Immature natural killer cell (primary cell): ENCODE measurements around the gene ZNF629. TPM values are rescaled to one million over a fixed set of nuclear protein-coding genes. Genes with fewer than 3 reads are reported as not detected.

Experiments used
- DNase-seq, 3 donors: peaks; one replicate each; pipeline ENCODE4 v3.0.0; 2022; ENCODE audit warnings: mixed read lengths in 1 of 3
- H3K27ac Mint-ChIP-seq, 6 donors: one replicate each; pipeline ENCODE4 v1.8.0; 2020; ENCODE audit warnings: mixed read lengths in 6 of 6, mild to moderate bottlenecking in 5 of 6, inconsistent platforms in 4 of 6, moderate library complexity in 3 of 6
- H3K27me3 Mint-ChIP-seq, 3 donors: one replicate each; pipeline ENCODE4 v1.8.0; 2020 to 2021; ENCODE audit warnings: low read depth in 3 of 3, mild to moderate bottlenecking in 3 of 3, mixed read lengths in 3 of 3, moderate library complexity in 3 of 3, inconsistent platforms in 1 of 3
- H3K36me3 Mint-ChIP-seq, 3 donors: one replicate each; pipeline ENCODE4 v1.8.0; 2020; ENCODE audit warnings: mixed read lengths in 3 of 3, inconsistent platforms in 2 of 3, mild to moderate bottlenecking in 2 of 3
- H3K4me1 Mint-ChIP-seq, 2 donors: one replicate each; pipeline ENCODE4 v1.8.0; 2020; ENCODE audit warnings: inconsistent platforms in 2 of 2, mild to moderate bottlenecking in 2 of 2, mixed read lengths in 2 of 2, moderate library complexity in 1 of 2
- H3K4me3 Mint-ChIP-seq, 5 donors: one replicate each; pipeline ENCODE4 v1.8.0; 2020; ENCODE audit warnings: mild to moderate bottlenecking in 5 of 5, mixed read lengths in 5 of 5, inconsistent platforms in 3 of 5, moderate library complexity in 3 of 5
- H3K9me3 Mint-ChIP-seq, 6 donors: one replicate each; pipeline ENCODE4 v1.8.0; 2020; ENCODE audit warnings: mild to moderate bottlenecking in 6 of 6, mixed read lengths in 6 of 6, inconsistent platforms in 4 of 6, moderate library complexity in 3 of 6
- polyA plus RNA-seq, 3 donors: library from polyadenylated mRNA; unstranded; fragments of 300-500 nt; fragmentation: Illumina TruSeq; gene quantifications; one replicate each; pipeline ENCODE4 v1.2.3, GENCODE V29; 2021

Gene ZNF629
- polyA plus RNA-seq, 3 donors from 2014 or later, result 0.09 to 1.1 (median 0.16) TPM

- Mint-ChIP-seq H3K9me3 (no peaks in the 10 kb centered on the region), H3K27ac (no peak overlapping the region), H3K4me1 (peaks cover 11 to 13% of the 10 kb centered on the region in 2 donors), H3K36me3 (peaks cover 0 to 8% (median 0%) of the 10 kb centered on the region in 3 donors), H3K4me3 (no peak overlapping the region), H3K27me3 (peaks cover 3 to 8% (median 6%) of the 10 kb centered on the region in 3 donors)
- DNase-seq, result no peak
Observed at GRCh38 chr16:30780549-30780948, 6.5 kb downstream of the ZNF629 start.

- Mint-ChIP-seq H3K27ac (no peak overlapping the region), H3K27me3 (peaks cover 3 to 10% (median 6%) of the 10 kb centered on the region in 3 donors)
Observed at GRCh38 chr16:30780021-30780420, 7.0 kb downstream of the ZNF629 start.

GRCh38 chr16:30779596-30779995 is 7.4 kb downstream of the ZNF629 start:
- no peaks in the 10 kb centered on the region for H3K9me3 Mint-ChIP-seq
- no peak overlapping the region for H3K27ac Mint-ChIP-seq
- H3K4me3 Mint-ChIP-seq, result no peak overlapping the region
- H3K27me3 Mint-ChIP-seq, result peaks cover 3 to 10% (median 6%) of the 10 kb centered on the region in 3 donors
- peaks cover 0 to 3% (median 0%) of the 10 kb centered on the region in 3 donors for H3K36me3 Mint-ChIP-seq
- DNase-seq, result no peak
- peaks cover 16 to 19% of the 10 kb centered on the region in 2 donors for H3K4me1 Mint-ChIP-seq

More at GRCh38 chr16:30780021-30780420, 7.0 kb downstream of the ZNF629 start:
- H3K4me3 Mint-ChIP-seq, result no peak overlapping the region
- H3K4me1 Mint-ChIP-seq, result peaks cover 11 to 15% of the 10 kb centered on the region in 2 donors
- no peaks in the 10 kb centered on the region for H3K9me3 Mint-ChIP-seq
- peaks cover 0 to 7% (median 0%) of the 10 kb centered on the region in 3 donors for H3K36me3 Mint-ChIP-seq
- no peak for DNase-seq

GRCh38 chr16:30778549-30779244 is 8.3 kb downstream of the ZNF629 start:
- H3K4me3 Mint-ChIP-seq, result no peak overlapping the region
- H3K27ac Mint-ChIP-seq, result peak overlapping the region in 3 of 6 donors; percentile 25 to 66 (median 46)

GRCh38 chr16:30777591-30778297 is 9.3 kb downstream of the ZNF629 start:
- peaks cover 0 to 1% (median 0%) of the 10 kb centered on the region in 6 donors for H3K9me3 Mint-ChIP-seq
- H3K4me3 Mint-ChIP-seq, result peak overlapping the region in 4 of 5 donors; percentile 64 to 86 (median 78)
- H3K36me3 Mint-ChIP-seq, result peaks cover 5 to 11% (median 8%) of the 10 kb centered on the region in 3 donors
- no peak overlapping the region for H3K27ac Mint-ChIP-seq
- peaks cover 3 to 10% (median 3%) of the 10 kb centered on the region in 3 donors for H3K27me3 Mint-ChIP-seq
- H3K4me1 Mint-ChIP-seq, result peaks cover 23 to 25% of the 10 kb centered on the region in 2 donors
- no peak for DNase-seq

More at GRCh38 chr16:30778549-30779244, 8.3 kb downstream of the ZNF629 start:
- Mint-ChIP-seq H3K27me3 (peaks cover 3 to 10% (median 6%) of the 10 kb centered on the region in 3 donors), H3K36me3 (peaks cover 0 to 3% (median 0%) of the 10 kb centered on the region in 3 donors), H3K9me3 (no peaks in the 10 kb centered on the region), H3K4me1 (peaks cover 18 to 21% of the 10 kb centered on the region in 2 donors)
- no peak for DNase-seq

- Mint-ChIP-seq H3K27ac (peak overlapping the region in 4 of 6 donors; percentile 60 to 75 (median 72)), H3K9me3 (peaks cover 0 to 1% (median 0%) of the 10 kb centered on the region in 6 donors), H3K4me3 (peak overlapping the region; percentile 84 to 91 (median 90)), H3K4me1 (peaks cover 24 to 31% of the 10 kb centered on the region in 2 donors), H3K27me3 (peaks cover 3 to 10% (median 3%) of the 10 kb centered on the region in 3 donors), H3K36me3 (peaks cover 13 to 23% (median 16%) of the 10 kb centered on the region in 3 donors)
- peak; percentile 36 to 46 (median 38) for DNase-seq
Observed at GRCh38 chr16:30775392-30776188, 11.4 kb downstream of the ZNF629 start.

- H3K4me3 Mint-ChIP-seq, result peak overlapping the region; percentile 84 to 91 (median 90)
- no peak for DNase-seq
- peaks cover 0 to 1% (median 0%) of the 10 kb centered on the region in 6 donors for H3K9me3 Mint-ChIP-seq
- peaks cover 13 to 27% (median 16%) of the 10 kb centered on the region in 3 donors for H3K36me3 Mint-ChIP-seq
- peak overlapping the region in 3 of 6 donors; percentile 35 to 74 (median 60) for H3K27ac Mint-ChIP-seq
- H3K4me1 Mint-ChIP-seq, result peaks cover 24 to 31% of the 10 kb centered on the region in 2 donors
- H3K27me3 Mint-ChIP-seq, result peaks cover 3 to 10% (median 3%) of the 10 kb centered on the region in 3 donors
Observed at GRCh38 chr16:30775131-30775391, 11.9 kb downstream of the ZNF629 start.

- Mint-ChIP-seq H3K27ac (peak overlapping the region in 2 of 6 donors; percentile 35 to 45), H3K9me3 (peaks cover 0 to 1% (median 0%) of the 10 kb centered on the region in 6 donors), H3K36me3 (peaks cover 16 to 29% (median 16%) of the 10 kb centered on the region in 3 donors), H3K27me3 (peaks cover 3 to 10% (median 3%) of the 10 kb centered on the region in 3 donors), H3K4me1 (peaks cover 26 to 31% of the 10 kb centered on the region in 2 donors), H3K4me3 (peak overlapping the region; percentile 84 to 91 (median 90))
- no peak for DNase-seq
Observed at GRCh38 chr16:30774367-30775130, 12.5 kb downstream of the ZNF629 start.

GRCh38 chr16:30773826-30774225 is 13.2 kb downstream of the ZNF629 start:
- peaks cover 3 to 10% (median 3%) of the 10 kb centered on the region in 3 donors for H3K27me3 Mint-ChIP-seq
- H3K4me1 Mint-ChIP-seq, result peaks cover 31 to 34% of the 10 kb centered on the region in 2 donors
- no peak overlapping the region for H3K27ac Mint-ChIP-seq
- DNase-seq, result no peak
- H3K9me3 Mint-ChIP-seq, result peaks cover 0 to 1% (median 0%) of the 10 kb centered on the region in 6 donors
- peaks cover 20 to 35% (median 21%) of the 10 kb centered on the region in 3 donors for H3K36me3 Mint-ChIP-seq
- H3K4me3 Mint-ChIP-seq, result no peak overlapping the region

- H3K4me3 Mint-ChIP-seq, result no peak overlapping the region
- peaks cover 0 to 1% (median 0%) of the 10 kb centered on the region in 6 donors for H3K9me3 Mint-ChIP-seq
- H3K4me1 Mint-ChIP-seq, result peaks cover 45 to 47% of the 10 kb centered on the region in 2 donors
- peaks cover 26 to 52% (median 35%) of the 10 kb centered on the region in 3 donors for H3K36me3 Mint-ChIP-seq
- no peak for DNase-seq
- H3K27me3 Mint-ChIP-seq, result peaks cover 0 to 13% (median 3%) of the 10 kb centered on the region in 3 donors
- no peak overlapping the region for H3K27ac Mint-ChIP-seq
Observed at GRCh38 chr16:30771726-30772125, 15.3 kb downstream of the ZNF629 start.

- H3K27ac Mint-ChIP-seq, result peak overlapping the region in 1 of 6 donors; percentile 30
- H3K27me3 Mint-ChIP-seq, result peaks cover 0 to 10% (median 0%) of the 10 kb centered on the region in 3 donors
- H3K36me3 Mint-ChIP-seq, result peaks cover 39 to 66% (median 39%) of the 10 kb centered on the region in 3 donors
- H3K4me3 Mint-ChIP-seq, result no peak overlapping the region
- H3K4me1 Mint-ChIP-seq, result peaks cover 44 to 55% of the 10 kb centered on the region in 2 donors
- H3K9me3 Mint-ChIP-seq, result peaks cover 0 to 1% (median 0%) of the 10 kb centered on the region in 6 donors
- no peak for DNase-seq
Observed at GRCh38 chr16:30769379-30770089, 17.5 kb downstream of the ZNF629 start.

- H3K9me3 Mint-ChIP-seq, result peaks cover 0 to 1% (median 0%) of the 10 kb centered on the region in 6 donors
- no peak for DNase-seq
- H3K27ac Mint-ChIP-seq, result peak overlapping the region in 2 of 6 donors; percentile 79 to 91
- H3K27me3 Mint-ChIP-seq, result peaks cover 0 to 10% (median 2%) of the 10 kb centered on the region in 3 donors
- H3K4me3 Mint-ChIP-seq, result no peak overlapping the region
- H3K36me3 Mint-ChIP-seq, result peaks cover 40 to 66% (median 40%) of the 10 kb centered on the region in 3 donors
- H3K4me1 Mint-ChIP-seq, result peaks cover 44 to 57% of the 10 kb centered on the region in 2 donors
Observed at GRCh38 chr16:30768583-30769181, 18.3 kb downstream of the ZNF629 start.
